Cardiac fibroblast (primary cell): ENCODE measurements around the gene RNF144B.

Experiments
- DNase-seq, 2 donors: peaks; one replicate each; pipeline versions ENCODE4 v3.0.0 to v3.0.0-alpha.2; 2010; ENCODE audit warnings: low read depth in 2 of 2
- H3K4me3 ChIP-seq, 2 donors: replicated peaks in 1 of 2; 1 replicate in 1 of 2; 2 replicates in 1 of 2; pipeline ENCODE4 v1.5.1; 2011; ENCODE audit warnings: low read depth in 2 of 2, low read length in 2 of 2, mild to moderate bottlenecking in 2 of 2, moderate library complexity in 1 of 2
- CTCF ChIP-seq: IDR thresholded peaks from one replicate; pipeline ENCODE4 v1.5.1; 2011; ENCODE audit warnings: low read depth, mild to moderate bottlenecking, low read length, inconsistent platforms

RNF144B gene

GRCh38 chr6:18414116-18414515 lies 27.0 kb downstream of the RNF144B start:
- no peak for DNase-seq
- no peak overlapping the region for H3K4me3 ChIP-seq
- TF ChIP-seq CTCF = no peak

GRCh38 chr6:18415207-18415606 lies 28.1 kb downstream of the RNF144B start:
- H3K4me3 ChIP-seq = no peak overlapping the region
- DNase-seq = no peak
- no peak for TF ChIP-seq CTCF

GRCh38 chr6:18415671-18416340 lies 28.7 kb downstream of the RNF144B start:
- H3K4me3 ChIP-seq = no peak overlapping the region
- no peak for DNase-seq

GRCh38 chr6:18416341-18416679 lies 29.2 kb downstream of the RNF144B start:
- DNase-seq = no peak
- no peak overlapping the region for H3K4me3 ChIP-seq
- TF ChIP-seq CTCF = no peak

More at GRCh38 chr6:18415671-18416340, 28.7 kb downstream of the RNF144B start:
- no peak for TF ChIP-seq CTCF

- TF ChIP-seq CTCF = no peak
- H3K4me3 ChIP-seq = no peak overlapping the region
- no peak for DNase-seq
Observed at GRCh38 chr6:18420328-18420727, 33.2 kb downstream of the RNF144B start.

- no peak for TF ChIP-seq CTCF
- no peak for DNase-seq
- H3K4me3 ChIP-seq = no peak overlapping the region
Observed at GRCh38 chr6:18422136-18422535, 35.0 kb downstream of the RNF144B start.

GRCh38 chr6:18423426-18423825 lies 36.3 kb downstream of the RNF144B start:
- no peak for DNase-seq
- TF ChIP-seq CTCF = no peak
- no peak overlapping the region for H3K4me3 ChIP-seq
